HCT116 (cell line): ENCODE data around the gene SIAE. TPM values are rescaled to one million over a fixed set of nuclear protein-coding genes. Genes with fewer than 3 reads are reported as not detected.
A peak's percentile ranks its signal among the peaks of the same experiment; 100 is the strongest.

Experiments used
- ATAC-seq: fragments of 200-7000 bp; cut with Tn5 transposase; 2 replicates; pipeline ENCODE4 v1.9.1; 2020; ENCODE audit warnings: mild to moderate bottlenecking, moderate library complexity
- Bru-seq: library from RNA; stranded (reverse); fragments of 400-500 nt; gene quantifications from one replicate; lab custom pipeline; 2021; lab: Mats Ljungman, UMichigan
- BruChase-seq, 2 experiments: library from RNA; stranded (reverse); fragments of 400-500 nt; gene quantifications; one replicate each; lab custom pipeline; 2021; lab: Mats Ljungman, UMichigan
- BruUV-seq: library from RNA; stranded (reverse); fragments of 400-500 nt; replicated peaks from 2 replicates; lab custom pipeline; 2021; lab: Mats Ljungman, UMichigan
- CTCF ChIA-PET: fragments of 300-600 bp; sonication (Branson Sonifier 250); formaldehyde crosslinking; loops from one replicate; lab custom pipeline; 2021; ENCODE audit warnings: antibody characterized with exemption; lab: Charles Lee
- POLR2A ChIA-PET: fragments of 300-600, 350-600 bp; sonication (Branson Sonifier 250); formaldehyde crosslinking; loops from one replicate; lab custom pipeline; 2021; ENCODE audit warnings: antibody characterized with exemption; lab: Charles Lee
- RAD21 ChIA-PET, 2 experiments: fragments of 300-600 bp; sonication (Branson Sonifier 250); formaldehyde crosslinking; loops; one replicate each; lab custom pipeline; 2023; ENCODE audit warnings: low total read pairs in 2 of 2; ENCODE audit not compliant: uncharacterized antibody in 2 of 2, unreplicated experiment in 2 of 2, low non-redundant PET in 1 of 2; lab: Charles Lee
- DNase-seq: peaks from one replicate; pipeline ENCODE4 v3.0.0-alpha.2; 2010; ENCODE audit warnings: low read depth, low spot score
- H2AFZ ChIP-seq: fragments of 200-600 bp; shearing (Covaris generic), sonication (generic); 2 replicates; pipeline ENCODE4 v1.6.1; 2017; ENCODE audit warnings: low read depth, mixed run types, mixed read lengths, antibody characterized with exemption, low read length; ENCODE audit not compliant: poor library complexity, severe bottlenecking
- H3K27ac ChIP-seq: 2 replicates; pipeline ENCODE4 v1.5.1; 2012; ENCODE audit warnings: low read depth, low read length
- H3K27me3 ChIP-seq: fragments of 200-600 bp; sonication (generic); 2 replicates; pipeline ENCODE4 v1.6.1; 2016; ENCODE audit warnings: mixed run types, low read length, mixed read lengths; ENCODE audit not compliant: insufficient read depth
- H3K36me3 ChIP-seq, 2 experiments: fragments of 200-500 bp in 1 of 2; fragments of 200-600 bp in 1 of 2; sonication (Bioruptor generic) in 1 of 2; sonication (generic) in 1 of 2; 2 replicates each; pipeline versions ENCODE4 v1.5.1 to v1.6.1; 2014 to 2016; ENCODE audit warnings: low read length in 2 of 2, inconsistent platforms in 1 of 2, mixed read lengths in 1 of 2, mixed run types in 1 of 2; ENCODE audit not compliant: insufficient read depth in 2 of 2, control insufficient read depth in 1 of 2
- H3K4me1 ChIP-seq, 2 experiments: fragments of 200-600 bp in 1 of 2; sonication (generic) in 1 of 2; 2 replicates each; pipeline versions ENCODE4 v1.5.1 to v1.6.1; 2012 to 2017; ENCODE audit warnings: low read length in 2 of 2, inconsistent platforms in 1 of 2, mild to moderate bottlenecking in 1 of 2, mixed read lengths in 1 of 2, mixed run types in 1 of 2, moderate library complexity in 1 of 2; ENCODE audit not compliant: insufficient read depth in 2 of 2, control insufficient read depth in 1 of 2
- H3K4me2 ChIP-seq: fragments of 200-600 bp; sonication (generic); 2 replicates; pipeline ENCODE4 v1.6.1; 2017; ENCODE audit warnings: mixed run types, low read length, mixed read lengths
- H3K4me3 ChIP-seq, 2 experiments: fragments of 200-600 bp in 1 of 2; sonication (generic) in 1 of 2; replicated peaks in 1 of 2; 2 replicates each; pipeline ENCODE4 v1.5.1; 2011 to 2016; ENCODE audit warnings: low read length in 2 of 2, control low read depth in 1 of 2, low read depth in 1 of 2, mild to moderate bottlenecking in 1 of 2, mixed read lengths in 1 of 2, mixed run types in 1 of 2
- H3K79me2 ChIP-seq: fragments of 200-600 bp; sonication (generic); 2 replicates; pipeline ENCODE4 v1.6.1; 2017; ENCODE audit warnings: mild to moderate bottlenecking, mixed run types, low read length, moderate library complexity, mixed read lengths; ENCODE audit not compliant: insufficient read depth
- H3K9ac ChIP-seq: fragments of 200-600 bp; sonication (generic); 2 replicates; pipeline ENCODE4 v1.6.1; 2016; ENCODE audit warnings: low read length, mixed read lengths
- H3K9me2 ChIP-seq: fragments of 200-600 bp; sonication (generic), shearing (Covaris generic); 2 replicates; pipeline ENCODE4 v1.6.1; 2017; ENCODE audit warnings: mixed run types, mild to moderate bottlenecking, moderate library complexity; ENCODE audit not compliant: insufficient read depth
- H3K9me3 ChIP-seq, 2 experiments: fragments of 200-500 bp in 1 of 2; fragments of 200-600 bp in 1 of 2; sonication (Bioruptor generic) in 1 of 2; sonication (generic) in 1 of 2; 2 replicates each; pipeline ENCODE4 v1.6.1; 2014 to 2017; ENCODE audit warnings: low read length in 2 of 2, mixed read lengths in 2 of 2, inconsistent platforms in 1 of 2, low read depth in 1 of 2, mild to moderate bottlenecking in 1 of 2, mixed run types in 1 of 2, moderate library complexity in 1 of 2; ENCODE audit not compliant: control insufficient read depth in 1 of 2, insufficient read depth in 1 of 2
- H4K20me1 ChIP-seq: fragments of 200-600 bp; sonication (generic), shearing (Covaris generic); 2 replicates; pipeline ENCODE4 v1.6.1; 2017; ENCODE audit warnings: mixed run types, mild to moderate bottlenecking, moderate library complexity; ENCODE audit not compliant: insufficient read depth
- EGR1 ChIP-seq: IDR thresholded peaks from 2 replicates; pipeline ENCODE4 v1.6.1; 2012; ENCODE audit warnings: low read depth
- EZH2phosphoT487 ChIP-seq: fragments of 200-600 bp; IDR thresholded peaks from 2 replicates; pipeline ENCODE4 v1.6.1; 2018; ENCODE audit warnings: antibody characterized with exemption, borderline replicate concordance
- FOSL1 ChIP-seq: IDR thresholded peaks from 2 replicates; pipeline ENCODE4 v1.6.1; 2012; ENCODE audit warnings: low read depth
- POLR2A ChIP-seq: IDR thresholded peaks from 2 replicates; pipeline ENCODE4 v1.7.0; 2011; ENCODE audit warnings: borderline replicate concordance; ENCODE audit not compliant: insufficient read depth, insufficient read length; ENCODE audit errors: extremely low read depth
- POLR2AphosphoS5 ChIP-seq: IDR thresholded peaks from 2 replicates; pipeline ENCODE4 v1.6.1; 2011; ENCODE audit warnings: mild to moderate bottlenecking, low read depth, low read length, moderate library complexity
- REST ChIP-seq: IDR thresholded peaks from 2 replicates; pipeline ENCODE4 v1.6.1; 2012; ENCODE audit warnings: low read depth
- SIN3A ChIP-seq: IDR thresholded peaks from 2 replicates; pipeline ENCODE4 v1.6.1; 2012; ENCODE audit warnings: low read depth
- SRF ChIP-seq: IDR thresholded peaks from 2 replicates; pipeline ENCODE4 v1.6.1; 2012; ENCODE audit warnings: low read depth
- YY1 ChIP-seq: IDR thresholded peaks from 2 replicates; pipeline ENCODE4 v1.6.1; 2011; ENCODE audit warnings: low read length, low read depth, moderate library complexity, mild to moderate bottlenecking; ENCODE audit not compliant: insufficient replicate concordance; ENCODE audit errors: extremely low read depth
- intact Hi-C: fragments of 100-400 bp; cut with micrococcal nuclease; formaldehyde crosslinking; loops from 2 replicates; pipeline ENCODE4 v1.10.0; 2022
- long read RNA-seq: library from polyadenylated mRNA; unstranded; transcript quantifications from one replicate; pipeline ENCODE4 v2.0.0, GENCODE V29; 2021; ENCODE audit not compliant: unreplicated experiment
- polyA plus RNA-seq: library from polyadenylated mRNA; unstranded; fragments of >200 nt; gene quantifications from 2 replicates; pipeline ENCODE4 v1.2.1, GENCODE V29; 2012; ENCODE audit warnings: missing spikeins
- total RNA-seq: library from RNA; stranded (reverse); gene quantifications from one replicate; pipeline ENCODE4 v1.2.1, GENCODE V29; 2021; ENCODE audit not compliant: unreplicated experiment
- TF ChIP-seq, protein P1 (sequence below): IDR thresholded peaks from 2 replicates; pipeline ENCODE4 v1.6.1; 2011; ENCODE audit warnings: mild to moderate bottlenecking, low read length, moderate library complexity; ENCODE audit not compliant: insufficient replicate concordance; ENCODE audit errors: extremely low read depth
- TF ChIP-seq, protein P2 (sequence below): IDR thresholded peaks from 2 replicates; pipeline ENCODE4 v1.6.1; 2012
- TF ChIP-seq, protein P3 (sequence below), 3 experiments: fragments of 200-600 bp in 1 of 3; sonication (generic) in 1 of 3; IDR thresholded peaks in 2 of 3; conservative IDR thresholded peaks in 1 of 3; 2 replicates each; pipeline ENCODE4 v1.5.1; 2012 to 2017; ENCODE audit warnings: low read depth in 2 of 3, low read length in 2 of 3, antibody characterized with exemption in 1 of 3, borderline replicate concordance in 1 of 3, control low read depth in 1 of 3, mild to moderate bottlenecking in 1 of 3, mixed read lengths in 1 of 3, mixed run types in 1 of 3, moderate library complexity in 1 of 3; ENCODE audit not compliant: insufficient read depth in 1 of 3

Gene SIAE, protein sequence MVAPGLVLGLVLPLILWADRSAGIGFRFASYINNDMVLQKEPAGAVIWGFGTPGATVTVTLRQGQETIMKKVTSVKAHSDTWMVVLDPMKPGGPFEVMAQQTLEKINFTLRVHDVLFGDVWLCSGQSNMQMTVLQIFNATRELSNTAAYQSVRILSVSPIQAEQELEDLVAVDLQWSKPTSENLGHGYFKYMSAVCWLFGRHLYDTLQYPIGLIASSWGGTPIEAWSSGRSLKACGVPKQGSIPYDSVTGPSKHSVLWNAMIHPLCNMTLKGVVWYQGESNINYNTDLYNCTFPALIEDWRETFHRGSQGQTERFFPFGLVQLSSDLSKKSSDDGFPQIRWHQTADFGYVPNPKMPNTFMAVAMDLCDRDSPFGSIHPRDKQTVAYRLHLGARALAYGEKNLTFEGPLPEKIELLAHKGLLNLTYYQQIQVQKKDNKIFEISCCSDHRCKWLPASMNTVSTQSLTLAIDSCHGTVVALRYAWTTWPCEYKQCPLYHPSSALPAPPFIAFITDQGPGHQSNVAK
- total RNA-seq (39.2 TPM), Bru-seq, nascent RNA (percentile 62 among the genes with signal in this experiment), BruChase-seq, experiment 1, labeled RNA remaining after a 6-hour chase (percentile 68 among the genes with signal in this experiment), BruChase-seq, experiment 2, labeled RNA remaining after a 2-hour chase (percentile 67 among the genes with signal in this experiment)
- polyA plus RNA-seq, result 23.5 and 25.2 TPM in 2 replicates
- long read RNA-seq, full-length matches to known transcripts, result 6 of 12 reads
- long read RNA-seq, partial matches to known transcripts, result 6 of 12 reads
- long read RNA-seq, other reads (novel, unspliced or antisense), result 0 of 12 reads

DNA sequence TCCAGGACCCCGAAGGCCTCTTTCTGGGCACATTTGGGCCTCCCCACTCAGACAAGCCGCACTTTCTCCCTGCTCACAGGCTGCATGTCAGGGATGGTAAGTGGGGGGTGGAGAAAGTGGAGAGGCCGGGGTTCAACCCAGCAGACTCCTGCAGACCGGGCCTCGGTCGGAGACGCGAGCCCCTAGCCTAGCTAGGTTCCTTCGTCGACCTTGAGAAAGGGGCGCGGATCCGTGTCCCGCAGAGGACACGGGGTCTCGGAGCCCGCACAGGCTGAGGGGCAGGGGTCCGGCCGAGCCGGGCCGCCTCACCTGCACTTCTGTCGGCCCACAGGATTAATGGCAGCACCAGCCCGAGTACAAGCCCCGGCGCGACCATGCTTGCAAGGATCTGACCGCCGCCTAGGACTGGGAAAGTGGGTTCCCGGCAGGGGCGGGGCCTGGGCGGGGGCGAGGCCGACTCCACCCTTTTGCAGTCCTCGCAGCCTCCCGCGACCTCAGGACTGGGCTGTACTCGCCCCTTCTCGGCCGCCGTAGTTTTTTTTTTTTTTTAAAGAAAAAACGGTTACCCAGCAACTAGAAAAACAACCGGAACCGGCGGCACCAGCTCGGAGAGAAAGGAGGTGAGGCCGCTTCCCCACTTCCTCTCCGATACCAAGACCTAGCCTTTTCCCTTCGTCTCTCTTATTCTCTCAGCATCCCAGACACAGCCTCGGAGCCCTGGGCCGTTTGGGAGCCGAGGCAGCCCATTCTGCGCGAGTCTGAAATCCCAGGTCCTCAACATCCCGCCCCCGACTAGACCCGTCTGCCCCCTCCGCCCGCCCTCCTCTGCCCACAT lies at the start of gene SIAE, which contains the start of gene SPA17:
Gene SIAE, minus strand, starts transcription at position 407 of the 835 bp plus-strand sequence. Its CDS starts 31 bp downstream, at position 376.
Gene SPA17, plus strand, starts transcription at position 572 of the 835 bp plus-strand sequence. CDS start 1,361 bp downstream, outside the sequence.
- Histone ChIP-seq H3K4me2 (peak within 1 kb of the TSS; percentile 85), H3K9me2 (no peaks in the 10 kb centered on the region), H3K4me1 (peaks cover 3 to 20% of the 10 kb centered on the region in 2 experiments; a peak in 3 of 4 replicates), H2AFZ (peak within 1 kb of the TSS; percentile 59), H3K27me3 (no peaks in the 10 kb centered on the region), H3K9me3 (no peaks in the 10 kb centered on the region), H3K79me2 (no peaks in the 10 kb centered on the region), H3K9ac (peak within 1 kb of the TSS; percentile 88), H3K27ac (peak within 1 kb of the TSS; percentile 69), H4K20me1 (no peaks in the 10 kb centered on the region), H3K4me3 (peak within 1 kb of the TSS; percentile 75 to 90), H3K36me3 (no peaks in the 10 kb centered on the region)
- RAD21 ChIA-PET, result interaction anchor here in 1 of 2 experiments (0.6 to 1.0 kb wide), 3 partner anchors 89 to 100 kb away, joined by 3 to 5 read pairs (median 4); partner anchors contain the start of gene ESAM
- DNase-seq (peak; percentile 94), ATAC-seq (peak; percentile 94)
- TSS peak; percentile 77 for BruUV-seq
- POLR2A ChIA-PET, result interaction anchor here (1.0 kb wide), 1 partner anchor 10 kb away, joined by 3 read pairs; no protein-coding TSS in a partner anchor
- CTCF ChIA-PET, result interaction anchor here (0.7 to 1.7 kb wide), 4 partner anchors 74 to 163 kb away, joined by 3 to 6 read pairs (median 4); no protein-coding TSS in a partner anchor
- intact Hi-C loops, result no loop called here
- TF ChIP-seq FOSL1, result no peak
- peak; percentile 87 for TF ChIP-seq EGR1
- TF ChIP-seq, protein P1, sequence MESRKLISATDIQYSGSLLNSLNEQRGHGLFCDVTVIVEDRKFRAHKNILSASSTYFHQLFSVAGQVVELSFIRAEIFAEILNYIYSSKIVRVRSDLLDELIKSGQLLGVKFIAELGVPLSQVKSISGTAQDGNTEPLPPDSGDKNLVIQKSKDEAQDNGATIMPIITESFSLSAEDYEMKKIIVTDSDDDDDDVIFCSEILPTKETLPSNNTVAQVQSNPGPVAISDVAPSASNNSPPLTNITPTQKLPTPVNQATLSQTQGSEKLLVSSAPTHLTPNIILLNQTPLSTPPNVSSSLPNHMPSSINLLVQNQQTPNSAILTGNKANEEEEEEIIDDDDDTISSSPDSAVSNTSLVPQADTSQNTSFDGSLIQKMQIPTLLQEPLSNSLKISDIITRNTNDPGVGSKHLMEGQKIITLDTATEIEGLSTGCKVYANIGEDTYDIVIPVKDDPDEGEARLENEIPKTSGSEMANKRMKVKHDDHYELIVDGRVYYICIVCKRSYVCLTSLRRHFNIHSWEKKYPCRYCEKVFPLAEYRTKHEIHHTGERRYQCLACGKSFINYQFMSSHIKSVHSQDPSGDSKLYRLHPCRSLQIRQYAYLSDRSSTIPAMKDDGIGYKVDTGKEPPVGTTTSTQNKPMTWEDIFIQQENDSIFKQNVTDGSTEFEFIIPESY, result peak; percentile 93
- TF ChIP-seq, protein P2, sequence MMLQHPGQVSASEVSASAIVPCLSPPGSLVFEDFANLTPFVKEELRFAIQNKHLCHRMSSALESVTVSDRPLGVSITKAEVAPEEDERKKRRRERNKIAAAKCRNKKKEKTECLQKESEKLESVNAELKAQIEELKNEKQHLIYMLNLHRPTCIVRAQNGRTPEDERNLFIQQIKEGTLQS, result no peak
- no peak for TF ChIP-seq REST
- peak; percentile 97 for TF ChIP-seq POLR2AphosphoS5
- TF ChIP-seq POLR2A, result peak; percentile 55
- TF ChIP-seq SRF, result no peak
- TF ChIP-seq, protein P3, sequence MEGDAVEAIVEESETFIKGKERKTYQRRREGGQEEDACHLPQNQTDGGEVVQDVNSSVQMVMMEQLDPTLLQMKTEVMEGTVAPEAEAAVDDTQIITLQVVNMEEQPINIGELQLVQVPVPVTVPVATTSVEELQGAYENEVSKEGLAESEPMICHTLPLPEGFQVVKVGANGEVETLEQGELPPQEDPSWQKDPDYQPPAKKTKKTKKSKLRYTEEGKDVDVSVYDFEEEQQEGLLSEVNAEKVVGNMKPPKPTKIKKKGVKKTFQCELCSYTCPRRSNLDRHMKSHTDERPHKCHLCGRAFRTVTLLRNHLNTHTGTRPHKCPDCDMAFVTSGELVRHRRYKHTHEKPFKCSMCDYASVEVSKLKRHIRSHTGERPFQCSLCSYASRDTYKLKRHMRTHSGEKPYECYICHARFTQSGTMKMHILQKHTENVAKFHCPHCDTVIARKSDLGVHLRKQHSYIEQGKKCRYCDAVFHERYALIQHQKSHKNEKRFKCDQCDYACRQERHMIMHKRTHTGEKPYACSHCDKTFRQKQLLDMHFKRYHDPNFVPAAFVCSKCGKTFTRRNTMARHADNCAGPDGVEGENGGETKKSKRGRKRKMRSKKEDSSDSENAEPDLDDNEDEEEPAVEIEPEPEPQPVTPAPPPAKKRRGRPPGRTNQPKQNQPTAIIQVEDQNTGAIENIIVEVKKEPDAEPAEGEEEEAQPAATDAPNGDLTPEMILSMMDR (IDR thresholded peaks at IDR 0.05 in 2 of 3, conservative IDR thresholded peaks at IDR 0.05 in 1 of 3; ENCODE audit: borderline replicate concordance in 1 of 3, insufficient read depth in 1 of 3, low read depth in 2 of 3, low read length in 2 of 3), result no peak
- peak; percentile 57; the same call in 1 of the 2 replicates for TF ChIP-seq SIN3A
- no peak for TF ChIP-seq EZH2phosphoT487
- peak; percentile 68 for TF ChIP-seq YY1
